ENCODE data around the gene S100B. TPM values are rescaled to one million over a fixed set of nuclear protein-coding genes. Genes with fewer than 3 reads are reported as not detected.

S100B gene
- total RNA-seq, 4 donors from 2014 or later: 143 to 298 (median 168) TPM

DNA sequence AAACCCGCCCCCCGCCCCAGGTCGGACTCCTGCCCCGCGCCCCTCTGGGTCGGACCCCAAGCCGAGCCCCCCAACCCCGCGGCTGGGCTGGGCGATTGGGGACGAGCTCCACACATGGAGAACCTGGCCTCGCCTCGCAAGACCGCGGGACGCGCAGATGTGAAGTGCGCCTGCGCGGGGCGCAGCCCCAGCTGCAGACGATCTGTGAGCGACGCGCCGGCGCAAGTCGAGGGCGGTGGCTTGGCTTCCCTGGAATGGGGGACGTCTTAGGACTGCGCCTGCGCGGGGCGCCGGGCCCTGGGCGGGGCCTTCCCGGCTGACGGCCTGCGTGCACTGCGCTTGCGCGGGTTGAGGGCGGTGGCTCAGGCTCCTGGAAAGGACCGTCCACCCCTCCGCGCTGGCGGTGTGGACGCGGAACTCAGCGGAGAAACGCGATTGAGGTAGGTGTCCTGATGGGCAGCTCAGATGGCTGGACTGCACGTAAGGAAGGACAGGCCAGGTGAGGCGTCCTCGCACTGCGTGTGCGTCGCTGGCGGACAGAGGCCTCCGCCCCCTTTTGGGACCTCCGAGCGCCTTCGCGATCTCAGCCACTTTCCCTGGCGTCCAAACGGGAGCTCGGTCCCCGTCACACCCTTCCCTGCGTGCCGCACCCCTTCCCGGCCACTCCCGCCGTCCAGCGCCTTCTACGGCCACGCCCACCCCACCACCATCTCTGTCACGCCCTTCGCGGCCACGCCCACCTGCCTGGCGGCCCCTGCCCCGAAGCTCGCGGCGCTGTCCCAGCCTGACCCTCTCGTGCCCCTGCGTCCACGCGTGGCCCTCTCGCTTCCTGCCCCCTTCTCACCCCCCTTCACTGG lies 30.7 kb upstream of the S100B start, which contains the start of gene PRMT2:
PRMT2 (plus strand) TSS at position 351 of the 857 bp plus-strand sequence. CDS start 1,278 bp downstream, outside the sequence.
- no peak for TF ChIP-seq CTCF (IDR thresholded peaks at IDR 0.05; ENCODE audit: low read depth)

GRCh38 chr21:46634966-46635323 lies 30.1 kb upstream of the S100B start:
- no peak for TF ChIP-seq CTCF (IDR thresholded peaks at IDR 0.05; ENCODE audit: low read depth)

- TF ChIP-seq CTCF (IDR thresholded peaks at IDR 0.05; ENCODE audit: low read depth): no peak
Observed at GRCh38 chr21:46634427-46634826, 29.5 kb upstream of the S100B start.

DNA sequence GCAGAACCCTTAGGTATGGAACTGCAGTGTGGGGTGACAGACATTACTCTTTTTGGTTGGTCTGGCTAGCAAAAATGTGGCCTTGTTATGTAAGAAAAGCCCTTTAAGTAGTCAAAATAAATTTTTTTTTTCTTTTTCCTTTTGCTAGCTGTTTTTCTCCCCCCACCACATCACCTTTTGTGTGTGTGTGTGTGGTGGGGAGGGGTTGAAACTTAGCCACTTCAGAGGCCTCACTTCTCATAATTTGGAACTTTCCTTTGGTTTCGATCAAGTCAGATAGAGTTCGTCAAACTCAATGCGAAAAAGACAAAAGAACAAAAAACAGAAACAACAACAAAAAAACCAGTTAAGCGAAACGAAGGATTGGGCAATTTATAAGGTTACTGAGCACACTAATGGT lies 28.7 kb upstream of the S100B start:
- TF ChIP-seq CTCF (IDR thresholded peaks at IDR 0.05; ENCODE audit: low read depth): no peak

DNA sequence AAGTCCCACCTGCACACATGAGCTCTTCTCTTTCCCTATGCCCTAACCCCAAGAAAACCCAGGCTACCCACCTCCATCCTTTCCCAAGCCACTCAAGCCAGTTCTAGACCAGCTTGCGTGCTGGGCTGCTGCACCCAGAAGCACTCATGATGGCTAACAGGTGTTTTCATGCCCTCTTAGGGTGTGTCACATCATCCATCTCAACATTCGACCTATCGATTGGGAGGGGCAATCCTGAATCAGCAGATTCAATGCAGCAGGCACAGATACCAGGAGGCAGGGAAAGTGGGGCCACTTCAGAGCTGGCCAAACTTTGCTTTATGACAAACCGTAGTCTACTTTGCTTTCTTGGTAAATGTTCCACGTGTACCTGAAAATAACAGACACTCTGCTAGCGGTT lies 24.0 kb upstream of the S100B start:
- no peak for TF ChIP-seq CTCF (IDR thresholded peaks at IDR 0.05; ENCODE audit: low read depth)

DNA sequence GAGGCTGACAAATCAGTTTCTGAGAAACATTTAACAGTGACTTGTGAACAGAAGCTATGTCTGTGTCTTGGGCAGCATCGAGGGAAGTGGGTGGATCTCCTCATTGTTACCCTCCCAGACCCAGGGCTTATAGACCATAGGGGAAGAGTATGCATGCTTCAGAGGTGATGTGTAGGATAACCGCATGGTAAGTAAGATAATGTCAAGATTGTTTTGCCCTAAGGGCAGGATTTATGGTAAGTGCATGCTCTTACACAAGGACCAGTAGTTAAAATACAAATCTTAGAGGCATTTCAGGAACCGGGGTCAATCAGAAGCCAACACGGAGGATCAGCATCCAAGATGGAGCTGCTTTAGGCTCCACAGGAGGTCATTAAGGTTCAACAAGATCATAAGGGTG lies 22.8 kb upstream of the S100B start:
- no peak for TF ChIP-seq CTCF (IDR thresholded peaks at IDR 0.05; ENCODE audit: low read depth)

DNA sequence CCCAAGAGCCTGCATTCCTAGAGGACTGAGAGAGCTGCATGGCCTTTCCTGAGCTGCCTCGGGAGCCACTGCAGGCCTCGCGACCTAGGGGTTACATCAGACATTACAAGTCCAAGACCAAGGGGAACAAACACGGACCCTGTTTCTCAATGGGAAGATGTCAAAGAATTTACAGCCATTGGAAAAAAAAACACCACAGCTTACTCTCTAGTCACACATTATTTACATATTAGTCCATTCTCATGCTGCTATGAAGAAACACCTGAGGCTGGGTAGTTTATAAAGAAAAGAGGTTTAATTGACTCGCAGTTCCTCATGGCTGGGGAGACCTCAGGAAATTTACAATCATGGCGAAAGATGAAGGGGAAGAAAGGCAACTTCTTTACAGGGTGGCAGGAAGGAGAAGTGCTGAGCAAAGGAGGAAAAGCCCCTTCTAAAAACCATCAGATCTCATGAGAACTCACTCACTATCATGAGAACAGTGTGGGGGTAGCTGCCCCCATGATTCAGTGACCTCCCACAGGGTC lies 22.2 kb upstream of the S100B start:
- no peak for TF ChIP-seq CTCF (IDR thresholded peaks at IDR 0.05; ENCODE audit: low read depth)

Measured in subcutaneous adipose tissue (tissue), 4 donors.